Putamen (tissue), 1 donor: ENCODE measurements around the gene ANKRD1.
"Not testable (repeated sequence)": the region's sequence is repeated elsewhere in the genome, so short reads cannot be mapped to it uniquely, and the experiment has no call there.

Experiments
- DNase-seq: peaks from one replicate; pipeline ENCODE4 v3.0.0-alpha.2; 2016; ENCODE audit warnings: low spot score

ANKRD1 gene

GRCh38 chr10:90912174-90912573 is 8.7 kb downstream of the ANKRD1 start:
- no peak for DNase-seq

- DNase-seq = peak; percentile 79
Measured at GRCh38 chr10:90911133-90912051, 9.5 kb downstream of the ANKRD1 start.

GRCh38 chr10:90906596-90906995 is 14.3 kb downstream of the ANKRD1 start:
- DNase-seq = no peak

GRCh38 chr10:90905925-90906324 is 15.0 kb downstream of the ANKRD1 start:
- DNase-seq = no peak

GRCh38 chr10:90896916-90897315 is 24.0 kb downstream of the ANKRD1 start:
- DNase-seq = not testable (repeated sequence)

GRCh38 chr10:90893190-90893589 is 27.7 kb downstream of the ANKRD1 start:
- no peak for DNase-seq

GRCh38 chr10:90890347-90890746 is 30.5 kb downstream of the ANKRD1 start:
- DNase-seq = no peak

DNA sequence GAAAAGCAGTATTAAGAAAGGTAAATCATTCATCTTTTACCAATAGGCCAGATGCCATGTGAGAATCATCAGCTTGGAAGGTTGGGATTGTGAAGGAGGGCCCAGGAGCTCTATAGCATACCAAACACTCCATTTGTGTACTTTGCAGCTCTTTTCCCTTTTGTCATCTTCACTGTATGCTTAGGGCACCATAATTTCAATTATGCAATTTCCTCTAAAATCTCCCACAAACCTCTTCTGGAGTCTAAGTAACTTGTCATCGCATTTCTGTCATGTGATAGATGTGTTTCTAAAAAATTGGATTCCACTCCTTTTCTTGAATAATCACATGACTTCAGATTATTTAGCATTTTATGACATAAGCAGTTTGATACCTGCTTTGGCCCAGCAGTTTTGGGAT is 31.3 kb downstream of the ANKRD1 start:
- DNase-seq = no peak

GRCh38 chr10:90888387-90888786 is 32.5 kb downstream of the ANKRD1 start:
- no peak for DNase-seq

DNA sequence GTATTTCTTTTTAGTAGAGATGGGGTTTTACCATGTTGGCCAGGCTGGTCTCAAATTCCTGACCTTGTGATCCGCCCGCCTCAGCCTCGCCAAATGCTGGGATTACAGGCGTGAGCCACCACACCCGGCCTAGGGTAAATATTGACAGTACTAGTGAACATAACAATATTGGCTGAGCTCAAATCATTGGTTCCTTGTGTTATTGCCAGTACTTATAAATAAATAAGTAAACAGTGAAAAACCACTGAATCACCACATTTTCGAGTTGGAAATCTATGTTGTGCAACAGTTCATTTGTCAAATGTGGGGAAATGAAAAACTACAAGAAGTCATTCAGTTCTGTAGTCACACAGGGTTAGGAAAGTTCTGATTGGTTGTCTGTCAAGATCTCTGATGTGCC is 33.3 kb downstream of the ANKRD1 start:
- no peak for DNase-seq

- no peak for DNase-seq
Measured at GRCh38 chr10:90885176-90885575, 35.7 kb downstream of the ANKRD1 start.

- no peak for DNase-seq
Measured at GRCh38 chr10:90884431-90884830, 36.5 kb downstream of the ANKRD1 start.

DNA sequence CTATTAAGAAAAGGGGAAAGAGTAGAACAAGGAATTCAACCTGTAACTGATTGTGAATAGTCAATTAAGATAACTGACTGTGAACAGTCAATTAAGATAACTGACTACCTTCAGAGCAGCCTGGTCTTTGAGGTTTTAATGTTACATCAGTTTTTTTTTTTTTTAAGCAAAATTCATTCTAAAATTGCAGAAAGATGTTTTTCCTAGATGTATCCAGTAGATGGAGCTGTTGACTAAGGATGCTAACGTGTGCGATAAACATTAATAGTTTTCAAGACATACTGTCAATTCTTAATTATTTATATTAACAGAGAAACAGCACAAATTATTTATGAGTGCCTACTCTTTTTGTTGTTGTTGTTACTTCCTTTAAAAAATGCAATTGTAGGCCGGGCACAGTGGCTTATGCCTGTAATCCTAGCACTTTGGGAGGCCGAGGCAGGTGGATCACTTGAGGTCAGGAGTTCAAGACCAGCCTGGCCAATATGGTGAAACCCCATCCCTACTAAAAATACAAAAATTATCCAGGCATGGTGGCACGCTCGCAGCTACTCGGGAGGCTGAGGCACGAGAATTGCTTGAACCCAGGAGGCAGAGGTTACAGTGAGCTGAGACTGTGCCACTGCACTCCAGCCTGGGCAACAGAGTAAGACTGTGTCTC is 40.7 kb downstream of the ANKRD1 start:
- not testable (repeated sequence) for DNase-seq

DNA sequence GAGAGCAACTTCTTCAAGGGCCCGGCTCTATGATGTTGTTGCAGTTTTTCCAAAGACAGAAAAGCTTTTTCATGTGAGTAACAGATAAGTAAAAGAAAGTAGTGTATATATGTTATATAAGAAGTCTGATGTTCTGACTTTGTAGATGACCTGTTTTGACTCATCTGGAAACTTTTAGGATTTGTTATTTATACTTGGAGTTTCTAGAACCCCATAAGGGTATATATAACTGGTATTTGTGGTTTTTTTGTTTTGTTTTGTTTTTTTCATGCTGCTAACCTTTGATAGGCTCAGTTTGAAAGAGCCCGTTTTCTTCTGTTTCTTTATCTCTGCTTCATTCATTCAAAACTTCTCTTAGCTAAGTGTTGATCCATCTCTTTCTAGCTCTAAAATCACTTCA is 41.8 kb downstream of the ANKRD1 start:
- no peak for DNase-seq

- no peak for DNase-seq
Measured at GRCh38 chr10:90872648-90873020, 48.3 kb downstream of the ANKRD1 start.

DNA sequence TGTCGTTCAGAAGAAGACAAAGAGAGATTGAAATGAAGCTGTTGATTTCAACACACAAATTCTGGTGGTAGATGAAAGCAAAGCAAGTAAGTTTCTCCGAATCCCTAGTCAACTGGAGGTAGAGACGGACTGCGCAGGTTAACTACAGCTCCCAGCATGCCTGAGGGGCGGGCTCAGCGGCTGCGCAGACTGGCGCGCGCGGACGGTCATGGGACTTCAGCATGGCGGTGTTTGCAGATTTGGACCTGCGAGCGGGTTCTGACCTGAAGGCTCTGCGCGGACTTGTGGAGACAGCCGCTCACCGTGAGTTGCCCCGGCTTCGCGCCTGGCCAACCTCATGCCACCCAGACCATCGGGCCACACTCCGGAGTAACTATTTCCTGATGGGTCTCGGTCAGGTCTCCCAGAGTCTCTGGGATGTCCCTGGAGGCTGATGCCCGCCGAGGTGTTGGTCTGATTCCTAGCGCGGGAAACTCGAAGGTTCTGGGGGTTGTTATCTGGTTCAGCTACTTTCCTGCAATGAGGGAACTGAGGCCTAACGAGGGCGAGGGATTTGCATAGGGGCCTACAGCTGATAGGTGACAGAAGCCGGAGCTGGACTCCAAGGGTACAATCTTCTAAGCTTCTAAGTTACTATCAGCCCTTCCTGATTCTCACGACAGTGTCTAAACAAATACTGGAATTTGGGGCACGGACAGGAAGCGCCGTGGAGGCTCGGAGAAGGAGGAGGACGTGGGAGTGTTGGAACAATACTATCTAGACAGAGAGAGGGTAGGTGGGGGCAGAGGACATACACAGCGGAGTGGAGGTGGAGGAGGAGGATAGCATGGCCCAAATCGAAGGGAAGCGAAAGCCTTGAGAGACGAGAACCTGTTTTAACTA is 48.9 kb downstream of the ANKRD1 start, which contains the start of gene RPP30:
RPP30 (plus strand) TSS at position 209 of the 882 bp plus-strand sequence; CDS start at position 222, 13 bp downstream.
- peak; percentile 84 for DNase-seq

GRCh38 chr10:90871279-90871765 is 49.6 kb downstream of the ANKRD1 start:
- peak; percentile 72 for DNase-seq

- no peak for DNase-seq
Measured at GRCh38 chr10:90866050-90866598, 54.8 kb downstream of the ANKRD1 start.

DNA sequence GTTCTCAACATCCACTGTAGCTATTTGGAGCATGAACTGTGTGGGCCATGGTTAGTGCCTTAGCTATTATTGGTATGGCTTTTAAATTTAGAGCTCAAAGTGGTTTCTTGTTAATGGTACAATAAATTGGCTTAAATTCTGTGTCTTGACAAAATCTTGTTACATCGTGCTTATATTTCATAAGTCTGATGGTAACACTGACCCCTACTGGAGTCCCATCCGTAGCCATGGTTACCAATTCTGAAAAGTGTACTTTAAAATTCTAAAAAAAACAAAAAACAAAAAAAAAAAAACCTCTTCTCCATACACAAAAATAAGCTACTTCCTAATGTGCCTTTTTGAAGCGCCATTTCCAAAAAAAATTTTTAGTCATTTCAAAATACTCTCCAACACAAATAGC is 55.5 kb downstream of the ANKRD1 start:
- DNase-seq = no peak

DNA sequence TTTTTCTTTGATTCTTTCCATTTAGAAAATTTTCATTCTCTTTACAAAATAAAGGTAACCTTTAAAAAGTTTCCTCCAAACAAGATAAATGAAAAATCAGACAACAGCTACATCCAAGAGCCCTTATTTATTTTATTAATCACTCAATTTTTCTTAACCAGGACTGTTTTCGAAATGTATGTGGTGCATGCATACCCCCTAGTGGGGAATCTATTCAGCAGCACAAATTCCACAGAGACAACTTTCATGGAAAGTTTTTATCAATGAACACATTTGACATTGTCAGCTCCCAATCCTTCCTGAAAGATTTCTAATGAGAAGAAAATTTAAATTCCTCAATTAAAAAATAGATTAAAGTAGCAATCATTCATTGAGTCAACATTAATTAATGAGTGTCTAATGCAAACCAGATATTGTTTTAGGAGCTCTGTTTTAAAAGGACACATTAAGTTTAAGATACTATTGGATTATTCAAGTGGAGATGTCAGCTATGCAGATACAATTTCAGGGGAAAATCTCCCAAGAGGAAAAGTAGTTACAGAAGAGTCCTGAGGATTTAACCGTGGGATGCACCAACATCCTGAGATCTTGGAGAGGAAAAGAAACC is 57.9 kb downstream of the ANKRD1 start:
- DNase-seq = peak; percentile 3
